Measurements from ENCODE around the gene MAD2L1.

GRCh38 chr4:120034913-120035312, 31.7 kb downstream of the MAD2L1 start:
- TF ChIP-seq POLR2AphosphoS5 (IDR thresholded peaks at IDR 0.05; ENCODE audit: low read depth, low read length): no peak
- no peak for TF ChIP-seq TCF7L2 (IDR thresholded peaks at IDR 0.05; ENCODE audit: low read depth, low read length)

Data from Panc1 (cell line).